WERI-Rb-1 (cell line): ENCODE measurements around the gene POLG2.

ENCODE experiments used
- DNase-seq: peaks from one replicate; pipeline ENCODE4 v3.0.0-alpha.2; 2020
- H3K27ac ChIP-seq: fragments of 250-450 bp; sonication (Bioruptor Pico); 2 replicates; pipeline ENCODE4 v1.5.1; 2020; ENCODE audit warnings: mild to moderate bottlenecking, moderate library complexity
- H3K27me3 ChIP-seq: fragments of 250-450 bp; sonication (Bioruptor Pico); 2 replicates; pipeline ENCODE4 v1.5.1; 2021; ENCODE audit warnings: mild to moderate bottlenecking, low read depth, moderate library complexity; ENCODE audit not compliant: insufficient read depth, severe bottlenecking
- H3K36me3 ChIP-seq: fragments of 250-450 bp; sonication (Bioruptor Pico); 2 replicates; pipeline ENCODE4 v1.5.1; 2020; ENCODE audit warnings: mild to moderate bottlenecking, moderate library complexity
- H3K4me3 ChIP-seq: 2 replicates; pipeline ENCODE4 v1.5.1; 2011; ENCODE audit warnings: low read depth, mild to moderate bottlenecking, control low read depth, low read length
- H3K9me3 ChIP-seq: fragments of 250-450 bp; sonication (Bioruptor Pico); 2 replicates; pipeline ENCODE4 v1.5.1; 2021; ENCODE audit warnings: mild to moderate bottlenecking, moderate library complexity; ENCODE audit not compliant: severe bottlenecking
- TF ChIP-seq, protein P1 (sequence below): IDR thresholded peaks from 2 replicates; pipeline ENCODE4 v1.5.1; 2011; ENCODE audit warnings: low read depth, mild to moderate bottlenecking, control low read depth, inconsistent platforms, low read length

The POLG2 gene

DNA sequence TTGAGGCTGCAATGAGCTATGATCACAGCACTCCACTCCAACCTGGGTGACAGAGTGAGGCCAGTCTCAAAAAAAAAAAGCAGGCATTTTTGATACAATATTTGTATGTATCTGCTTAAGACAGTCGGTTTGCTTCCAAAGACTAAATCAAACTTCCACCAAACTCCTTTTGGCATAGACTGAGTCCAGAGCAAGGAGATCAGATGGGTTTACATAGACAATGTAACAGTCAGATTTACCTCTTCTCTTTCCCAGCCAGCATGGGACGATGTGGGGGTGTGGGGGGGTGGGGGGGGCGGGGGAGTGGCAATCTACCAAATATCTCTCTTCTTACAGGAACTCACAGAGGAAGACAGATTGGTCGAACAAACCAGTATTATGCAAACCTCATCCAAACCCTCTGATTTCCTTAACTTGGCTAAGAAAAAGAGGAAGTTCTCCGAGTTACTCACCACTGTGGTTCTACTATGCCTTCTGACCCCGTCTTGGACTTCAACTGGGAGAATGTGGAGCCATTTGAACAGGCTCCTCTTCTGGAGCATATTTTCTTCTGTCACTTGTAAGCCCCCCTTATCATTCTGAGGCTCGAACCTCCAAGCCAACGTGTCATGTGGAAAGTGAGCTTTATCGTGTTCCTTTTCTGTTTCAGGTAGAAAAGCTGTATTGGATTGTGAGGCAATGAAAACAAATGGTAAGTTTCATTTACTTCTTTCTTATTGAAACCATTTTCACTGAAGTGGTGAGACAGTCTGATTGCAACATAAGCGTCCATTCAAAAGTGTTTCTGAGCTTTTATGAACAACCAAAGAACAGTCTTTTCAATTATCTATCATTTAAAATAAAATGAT, 48.0 kb downstream of the POLG2 start, which contains the start of gene MILR1:
TSS of gene MILR1 (plus strand) at position 451 of the 848 bp plus-strand sequence. CDS start at position 505, 54 bp downstream.
- Histone ChIP-seq H3K36me3 (no peaks in the 10 kb centered on the region), H3K27me3 (no peaks in the 10 kb centered on the region), H3K9me3 (peaks cover 2% of the 10 kb centered on the region), H3K4me3 (no peak within 1 kb of the TSS), H3K27ac (no peak within 1 kb of the TSS)
- TF ChIP-seq, protein P1, sequence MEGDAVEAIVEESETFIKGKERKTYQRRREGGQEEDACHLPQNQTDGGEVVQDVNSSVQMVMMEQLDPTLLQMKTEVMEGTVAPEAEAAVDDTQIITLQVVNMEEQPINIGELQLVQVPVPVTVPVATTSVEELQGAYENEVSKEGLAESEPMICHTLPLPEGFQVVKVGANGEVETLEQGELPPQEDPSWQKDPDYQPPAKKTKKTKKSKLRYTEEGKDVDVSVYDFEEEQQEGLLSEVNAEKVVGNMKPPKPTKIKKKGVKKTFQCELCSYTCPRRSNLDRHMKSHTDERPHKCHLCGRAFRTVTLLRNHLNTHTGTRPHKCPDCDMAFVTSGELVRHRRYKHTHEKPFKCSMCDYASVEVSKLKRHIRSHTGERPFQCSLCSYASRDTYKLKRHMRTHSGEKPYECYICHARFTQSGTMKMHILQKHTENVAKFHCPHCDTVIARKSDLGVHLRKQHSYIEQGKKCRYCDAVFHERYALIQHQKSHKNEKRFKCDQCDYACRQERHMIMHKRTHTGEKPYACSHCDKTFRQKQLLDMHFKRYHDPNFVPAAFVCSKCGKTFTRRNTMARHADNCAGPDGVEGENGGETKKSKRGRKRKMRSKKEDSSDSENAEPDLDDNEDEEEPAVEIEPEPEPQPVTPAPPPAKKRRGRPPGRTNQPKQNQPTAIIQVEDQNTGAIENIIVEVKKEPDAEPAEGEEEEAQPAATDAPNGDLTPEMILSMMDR, result no peak
- no peak for DNase-seq

DNA sequence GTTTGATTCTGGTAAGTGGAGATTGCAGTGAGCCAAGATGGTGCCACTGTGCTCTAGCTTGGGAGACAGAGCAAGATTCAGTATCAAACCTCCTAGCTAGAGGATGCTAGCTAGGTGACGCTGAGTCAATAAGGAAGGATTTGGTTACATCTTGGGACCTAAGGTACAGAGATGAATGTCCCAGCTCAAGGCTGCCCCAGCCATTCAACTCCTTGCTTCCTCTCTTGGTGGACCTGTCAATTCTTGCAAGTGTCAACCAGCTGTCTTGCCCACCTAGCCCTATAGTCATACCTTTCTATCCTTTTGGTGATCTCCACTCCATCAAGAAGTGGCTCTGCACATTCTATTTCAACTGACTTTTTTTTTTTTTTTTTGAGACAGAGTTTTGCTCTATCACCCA, 49.3 kb downstream of the POLG2 start:
- H3K27ac ChIP-seq, result no peak overlapping the region
- no peaks in the 10 kb centered on the region for H3K27me3 ChIP-seq
- no peak overlapping the region for H3K4me3 ChIP-seq
- TF ChIP-seq, protein P1, result no peak
- no peaks in the 10 kb centered on the region for H3K36me3 ChIP-seq
- DNase-seq, result no peak
- peaks cover 2% of the 10 kb centered on the region for H3K9me3 ChIP-seq

DNA sequence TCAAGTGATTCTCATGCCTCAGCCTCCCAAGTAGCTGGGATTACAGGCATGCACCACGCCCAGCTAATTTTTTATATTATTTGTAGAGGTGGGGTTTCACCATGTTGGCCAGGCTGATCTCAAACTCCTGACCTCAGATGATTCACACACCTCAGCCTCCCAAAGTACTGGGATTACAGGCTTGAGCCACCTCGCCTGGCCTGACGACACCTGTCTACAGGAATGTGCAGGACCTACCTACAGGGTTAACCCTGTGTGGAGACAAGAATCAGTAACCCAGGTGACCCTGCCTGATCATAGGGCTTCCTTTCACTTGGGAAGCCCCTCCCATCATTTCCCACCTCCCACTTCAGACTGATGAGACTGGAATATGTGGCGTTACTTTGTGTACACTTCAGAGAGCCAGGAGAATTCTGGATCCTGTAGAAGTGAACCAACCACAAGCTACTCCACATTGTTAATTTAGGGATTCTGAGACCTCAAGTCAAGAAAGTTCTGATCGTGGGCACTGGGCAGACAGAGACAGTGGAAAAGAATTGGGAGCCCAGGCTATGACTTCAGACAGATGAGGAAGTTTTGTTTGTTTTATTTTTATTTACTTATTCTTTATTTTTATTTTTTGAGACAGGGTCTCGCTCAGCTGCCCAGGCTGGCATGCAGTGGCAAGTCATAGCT, 53.6 kb downstream of the POLG2 start:
- TF ChIP-seq, protein P1, result no peak
- H3K9me3 ChIP-seq, result peaks cover 14% of the 10 kb centered on the region
- no peaks in the 10 kb centered on the region for H3K27me3 ChIP-seq
- no peaks in the 10 kb centered on the region for H3K36me3 ChIP-seq
- H3K27ac ChIP-seq, result no peak overlapping the region
- no peak for DNase-seq
- H3K4me3 ChIP-seq, result no peak overlapping the region

DNA sequence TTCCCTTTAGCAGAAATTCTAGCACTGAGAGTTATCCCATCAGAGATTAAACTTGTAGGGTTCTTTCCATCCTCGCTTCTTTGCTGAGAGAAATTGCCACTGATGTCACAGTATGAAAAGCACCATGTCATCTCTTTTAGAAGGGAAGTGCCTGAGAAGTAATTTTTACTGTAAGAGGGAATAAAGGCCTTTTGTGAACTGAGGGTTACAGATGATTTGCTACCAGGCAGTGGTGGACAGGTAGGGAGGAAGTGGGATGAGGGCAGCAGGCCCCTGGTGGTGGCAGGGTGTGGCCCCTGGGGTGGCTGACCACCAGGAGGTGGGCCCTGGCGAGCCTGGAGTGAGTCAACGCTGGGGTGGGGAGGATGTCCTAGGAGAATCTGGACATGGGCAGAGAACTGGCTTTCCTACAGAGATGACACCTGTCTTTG, 54.3 kb downstream of the POLG2 start:
- Histone ChIP-seq H3K4me3 (no peak overlapping the region), H3K36me3 (no peaks in the 10 kb centered on the region), H3K27me3 (no peaks in the 10 kb centered on the region), H3K27ac (no peak overlapping the region), H3K9me3 (peaks cover 21% of the 10 kb centered on the region)
- TF ChIP-seq, protein P1, result no peak
- DNase-seq, result no peak

DNA sequence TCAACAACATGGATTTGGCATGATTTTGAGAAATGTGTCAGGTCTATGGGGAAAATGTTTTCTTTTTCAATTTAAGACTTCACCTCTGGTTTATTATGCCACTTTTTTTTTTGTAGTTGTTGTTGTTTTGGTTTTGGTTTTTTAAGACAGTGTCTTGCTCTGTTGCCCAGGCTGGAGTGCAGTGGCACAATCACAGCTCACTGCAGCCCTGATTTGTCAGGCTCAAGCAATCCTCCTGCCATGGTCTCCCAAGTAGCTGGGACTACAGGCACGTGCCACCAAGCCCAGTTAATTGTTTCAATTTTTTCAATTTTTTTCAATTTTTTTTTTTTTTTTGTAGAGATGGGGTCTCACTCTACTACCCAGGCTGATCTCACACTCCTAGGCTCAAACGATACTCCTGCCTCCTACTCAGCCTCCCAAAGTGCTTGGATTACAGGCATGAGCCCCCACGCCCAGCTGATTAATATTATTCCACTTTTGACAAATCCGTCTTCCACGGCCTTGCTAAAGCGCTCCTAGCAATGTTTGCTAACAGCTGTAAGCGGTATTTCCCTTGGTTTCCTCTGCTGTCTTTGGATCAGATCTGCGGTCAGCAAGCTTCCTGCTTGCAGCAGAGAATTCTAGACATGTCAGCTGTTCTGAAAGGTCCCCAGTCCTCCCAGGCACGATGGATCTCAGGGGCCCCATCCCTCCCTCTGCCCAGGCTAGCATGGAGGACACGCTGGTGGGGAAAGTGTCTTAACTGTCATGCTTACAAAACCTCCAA, 54.9 kb downstream of the POLG2 start:
- H3K9me3 ChIP-seq, result peaks cover 27% of the 10 kb centered on the region
- H3K4me3 ChIP-seq, result no peak overlapping the region
- TF ChIP-seq, protein P1, result no peak
- no peaks in the 10 kb centered on the region for H3K36me3 ChIP-seq
- no peak for DNase-seq
- H3K27me3 ChIP-seq, result no peaks in the 10 kb centered on the region
- no peak overlapping the region for H3K27ac ChIP-seq
